Kidney (tissue), 14 donors: ENCODE results near the gene COX18. TPM values are rescaled to one million over a fixed set of nuclear protein-coding genes. Genes with fewer than 3 reads are reported as not detected.

Experiments used
- DNase-seq, 5 donors: peaks; one replicate each; pipeline ENCODE4 v3.0.0-alpha.2; 2013 to 2020
- FAIRE-seq: peaks from 2 replicates; lab custom pipeline; 2012; peaks lifted over from hg19 to GRCh38; lab: Jason Lieb, UNC
- H3K27ac ChIP-seq, 2 donors: one replicate each; pipeline ENCODE4 v1.7.0; 2013; ENCODE audit warnings: low read depth in 2 of 2, low read length in 2 of 2, inconsistent platforms in 1 of 2
- H3K27me3 ChIP-seq: one replicate; pipeline ENCODE4 v1.7.1; 2013; ENCODE audit warnings: low read length, inconsistent platforms; ENCODE audit not compliant: control insufficient read depth, insufficient read depth
- H3K36me3 ChIP-seq, 3 donors: one replicate each; pipeline versions ENCODE4 v1.7.0 to v1.7.1; 2013; ENCODE audit warnings: low read length in 3 of 3, control low read depth in 1 of 3, inconsistent platforms in 1 of 3; ENCODE audit not compliant: insufficient read depth in 3 of 3, control insufficient read depth in 2 of 3
- H3K4me1 ChIP-seq, 3 donors: one replicate each; pipeline versions ENCODE4 v1.7.0 to v1.7.1; 2013; ENCODE audit warnings: low read length in 3 of 3, inconsistent platforms in 1 of 3, low read depth in 1 of 3; ENCODE audit not compliant: control insufficient read depth in 2 of 3, insufficient read depth in 2 of 3
- H3K4me3 ChIP-seq, 3 donors: one replicate each; pipeline versions ENCODE4 v1.7.0 to v1.8.1; 2013; ENCODE audit warnings: low read length in 3 of 3, control low read depth in 1 of 3, inconsistent platforms in 1 of 3
- H3K9ac ChIP-seq, 3 donors: one replicate each; pipeline versions ENCODE4 v1.7.0 to v1.7.1; 2013; ENCODE audit warnings: low read length in 3 of 3, control low read depth in 1 of 3, inconsistent platforms in 1 of 3
- H3K9me3 ChIP-seq, 3 donors: one replicate each; pipeline versions ENCODE4 v1.7.0 to v1.7.1; 2013; ENCODE audit warnings: low read length in 3 of 3, control low read depth in 1 of 3, inconsistent platforms in 1 of 3; ENCODE audit not compliant: control insufficient read depth in 2 of 3, insufficient read depth in 1 of 3
- intact Hi-C: fragments of 100-400 bp; cut with DNase I; formaldehyde crosslinking; loops from one replicate; pipeline ENCODE4 v1.11.1; 2022
- polyA plus RNA-seq: library from polyadenylated mRNA; stranded (reverse); fragments of 350-450 nt; fragmentation: Illumina TruSeq; extraction: RNeasy Lipid Tissue Mini Kit (QIAGEN cat#74804); gene quantifications from one replicate; pipeline ENCODE4 v1.2.3, GENCODE V29; 2014; ENCODE audit warnings: low read depth, low replicate concordance; ENCODE audit not compliant: insufficient read depth
- total RNA-seq: library from RNA; stranded (reverse); fragmentation: NEBNext Ultra II Directional; extraction: Animal tissue kit (Norgen Biotek cat#: 25700); gene quantifications from one replicate; pipeline ENCODE4 v1.2.1, GENCODE V29; 2021
- TF ChIP-seq, protein P1 (sequence below): IDR thresholded peaks from 3 replicates; pipeline ENCODE4 v1.5.1; 2012; ENCODE audit warnings: mild to moderate bottlenecking, moderate library complexity, borderline replicate concordance; ENCODE audit not compliant: insufficient read depth; ENCODE audit errors: extremely low read depth
- donor health status: control.
- donor health status: control.
- donor health status: control.
- donor health status: control.
- donor health status: control.
- donor health status: DM: yes; HTN: yes; CAD: no.
- donor health status: Normal renal cell carcinoma (clear cell type).

COX18 gene
- total and polyA plus RNA-seq, 2 donors from 2014 or later: 12.5 to 15.8 TPM

DNA sequence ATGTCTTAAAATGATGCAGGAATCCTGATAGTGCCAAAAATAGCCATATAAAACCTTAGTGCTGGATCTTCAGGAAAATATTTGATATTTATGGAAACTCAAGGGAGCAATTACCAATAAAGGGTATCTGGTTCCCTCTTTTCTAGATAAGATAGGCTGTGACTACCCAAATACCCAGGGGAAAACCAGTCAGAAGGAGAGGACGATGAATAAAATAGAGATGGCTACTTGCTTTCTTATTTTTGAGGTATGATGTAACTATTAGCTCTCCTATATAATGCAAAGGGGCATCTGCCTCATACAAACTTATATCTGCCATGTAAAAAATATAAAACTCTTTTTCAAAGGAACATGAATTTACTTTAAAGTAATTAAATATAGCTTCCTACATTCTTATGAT, 23.4 kb upstream of the COX18 start:
- Histone ChIP-seq H3K27me3 (no peaks in the 10 kb centered on the region), H3K9ac (no peak overlapping the region), H3K4me1 (no peaks in the 10 kb centered on the region), H3K4me3 (no peak overlapping the region), H3K9me3 (no peaks in the 10 kb centered on the region), H3K27ac (no peak overlapping the region), H3K36me3 (peaks cover 19 to 32% (median 20%) of the 10 kb centered on the region in 3 donors)
- intact Hi-C loops: no loop called here
- FAIRE-seq: no peak
- TF ChIP-seq, protein P1, sequence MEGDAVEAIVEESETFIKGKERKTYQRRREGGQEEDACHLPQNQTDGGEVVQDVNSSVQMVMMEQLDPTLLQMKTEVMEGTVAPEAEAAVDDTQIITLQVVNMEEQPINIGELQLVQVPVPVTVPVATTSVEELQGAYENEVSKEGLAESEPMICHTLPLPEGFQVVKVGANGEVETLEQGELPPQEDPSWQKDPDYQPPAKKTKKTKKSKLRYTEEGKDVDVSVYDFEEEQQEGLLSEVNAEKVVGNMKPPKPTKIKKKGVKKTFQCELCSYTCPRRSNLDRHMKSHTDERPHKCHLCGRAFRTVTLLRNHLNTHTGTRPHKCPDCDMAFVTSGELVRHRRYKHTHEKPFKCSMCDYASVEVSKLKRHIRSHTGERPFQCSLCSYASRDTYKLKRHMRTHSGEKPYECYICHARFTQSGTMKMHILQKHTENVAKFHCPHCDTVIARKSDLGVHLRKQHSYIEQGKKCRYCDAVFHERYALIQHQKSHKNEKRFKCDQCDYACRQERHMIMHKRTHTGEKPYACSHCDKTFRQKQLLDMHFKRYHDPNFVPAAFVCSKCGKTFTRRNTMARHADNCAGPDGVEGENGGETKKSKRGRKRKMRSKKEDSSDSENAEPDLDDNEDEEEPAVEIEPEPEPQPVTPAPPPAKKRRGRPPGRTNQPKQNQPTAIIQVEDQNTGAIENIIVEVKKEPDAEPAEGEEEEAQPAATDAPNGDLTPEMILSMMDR: no peak
- DNase-seq: no peak

- intact Hi-C loops: no loop called here
- FAIRE-seq (no peak), DNase-seq (no peak)
- Histone ChIP-seq H3K9me3 (no peaks in the 10 kb centered on the region), H3K9ac (no peak overlapping the region), H3K27me3 (no peaks in the 10 kb centered on the region), H3K27ac (no peak overlapping the region), H3K4me1 (peaks cover 0 to 2% (median 0%) of the 10 kb centered on the region in 3 donors), H3K36me3 (peaks cover 9 to 25% (median 16%) of the 10 kb centered on the region in 3 donors), H3K4me3 (no peak overlapping the region)
- TF ChIP-seq, protein P1: no peak
Observed at GRCh38 chr4:73090738-73091137, 21.2 kb upstream of the COX18 start.

DNA sequence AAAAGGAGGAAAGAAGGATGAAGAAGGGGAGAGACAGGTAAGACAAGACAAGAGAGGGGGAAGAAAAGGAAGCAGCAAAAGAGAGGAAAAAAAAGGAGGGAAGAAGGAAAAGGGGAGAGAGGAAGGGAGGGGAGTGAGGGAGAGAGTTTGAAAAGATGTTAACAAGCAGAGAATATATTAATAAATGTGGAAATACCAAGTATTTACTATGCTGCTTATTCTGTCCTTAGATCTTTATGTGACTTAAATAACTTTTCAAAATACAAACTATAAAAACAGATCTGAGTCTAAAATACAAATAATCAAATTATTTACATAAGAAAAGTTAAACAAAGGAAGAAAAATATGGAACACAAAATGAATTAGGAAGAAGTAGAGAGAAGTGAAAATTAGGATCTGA, 18.4 kb upstream of the COX18 start:
- Histone ChIP-seq H3K36me3 (peaks cover 5 to 29% (median 14%) of the 10 kb centered on the region in 3 donors), H3K9ac (no peak overlapping the region), H3K27me3 (no peaks in the 10 kb centered on the region), H3K4me3 (no peak overlapping the region), H3K4me1 (peaks cover 0 to 2% (median 0%) of the 10 kb centered on the region in 3 donors), H3K27ac (no peak overlapping the region), H3K9me3 (no peaks in the 10 kb centered on the region)
- TF ChIP-seq, protein P1: no peak
- intact Hi-C loops: no loop called here
- DNase-seq (no peak), FAIRE-seq (no peak)
